Testis (tissue), 2 donors: ENCODE data around the gene TSKU.

Experiments
- CTCF ChIP-seq, 3 experiments: fragments of 450-650 bp in 2 of 3; fragments of 200-600 bp in 1 of 3; sonication (generic) in 1 of 3; IDR thresholded peaks; one replicate each; pipeline ENCODE4 v1.5.1; 2016 to 2019; ENCODE audit warnings: antibody characterized with exemption in 3 of 3, mild to moderate bottlenecking in 2 of 3, moderate library complexity in 1 of 3
- POLR2A ChIP-seq: fragments of 450-650 bp; IDR thresholded peaks from one replicate; pipeline ENCODE4 v1.6.1; 2017; ENCODE audit warnings: antibody characterized with exemption, mild to moderate bottlenecking, moderate library complexity

DNA sequence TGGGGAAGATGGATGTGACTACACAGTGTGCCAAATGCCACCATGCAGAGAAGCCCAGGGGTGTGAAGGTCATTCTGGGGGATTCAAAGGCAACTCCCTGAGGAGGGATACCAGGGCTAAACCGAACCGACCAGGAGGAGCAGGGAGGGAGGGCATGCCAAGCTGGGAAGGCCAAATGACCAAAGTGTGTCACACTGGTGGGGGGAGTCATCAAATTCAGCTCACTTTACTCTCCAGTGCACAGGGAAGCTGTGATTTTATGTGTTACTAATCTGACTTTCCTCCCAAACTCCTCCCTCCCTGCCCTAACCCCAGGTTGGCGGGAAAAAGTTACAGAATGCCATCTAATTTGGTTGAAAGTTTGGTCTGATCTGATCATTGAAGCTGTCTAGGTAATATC, 29.7 kb upstream of the TSKU start:
- TF ChIP-seq POLR2A, result no peak
- no peak for TF ChIP-seq CTCF (IDR thresholded peaks at IDR 0.05)
